Osteocyte (in vitro differentiated cells): ENCODE data around the gene ALAS1. TPM values are rescaled to one million over a fixed set of nuclear protein-coding genes. Genes with fewer than 3 reads are reported as not detected.

Source experiments
- DNase-seq: peaks from one replicate; pipeline ENCODE4 v3.0.0; 2021; ENCODE audit warnings: mixed read lengths; ENCODE audit not compliant: unreplicated experiment; ENCODE audit errors: extremely low spot score
- H3K27ac Mint-ChIP-seq: one replicate; pipeline ENCODE4 v1.8.0; 2021; ENCODE audit warnings: mild to moderate bottlenecking, mixed read lengths; ENCODE audit not compliant: unreplicated experiment
- H3K27me3 Mint-ChIP-seq: one replicate; pipeline ENCODE4 v1.8.0; 2021; ENCODE audit warnings: mixed read lengths; ENCODE audit not compliant: unreplicated experiment
- H3K36me3 Mint-ChIP-seq: one replicate; pipeline ENCODE4 v1.8.0; 2021; ENCODE audit warnings: mixed read lengths; ENCODE audit not compliant: unreplicated experiment
- H3K4me1 Mint-ChIP-seq: one replicate; pipeline ENCODE4 v1.8.0; 2021; ENCODE audit warnings: mixed read lengths; ENCODE audit not compliant: unreplicated experiment
- H3K4me3 Mint-ChIP-seq: one replicate; pipeline ENCODE4 v1.8.0; 2021; ENCODE audit warnings: mild to moderate bottlenecking, moderate library complexity, mixed read lengths; ENCODE audit not compliant: unreplicated experiment
- H3K9me3 Mint-ChIP-seq: one replicate; pipeline ENCODE4 v1.8.0; 2021; ENCODE audit warnings: mixed read lengths; ENCODE audit not compliant: unreplicated experiment
- CTCF ChIP-seq: fragments of 200-600 bp; sonication (generic); IDR thresholded peaks from 2 replicates; pipeline ENCODE4 v1.5.0; 2021; ENCODE audit warnings: antibody characterized with exemption, mild to moderate bottlenecking, moderate library complexity
- total RNA-seq: library from RNA; stranded (reverse); gene quantifications from 2 replicates; pipeline ENCODE4 v1.2.1, GENCODE V29; 2021

ALAS1 gene
- total RNA-seq, 1 donor from 2014 or later: 36.2 TPM

GRCh38 chr3:52247409-52248164, 49.6 kb downstream of the ALAS1 start:
- no peaks in the 10 kb centered on the region for H3K9me3 Mint-ChIP-seq
- H3K36me3 Mint-ChIP-seq: peaks cover 4% of the 10 kb centered on the region
- H3K27ac Mint-ChIP-seq: peak overlapping the region; percentile 86
- DNase-seq: no peak
- no peaks in the 10 kb centered on the region for H3K27me3 Mint-ChIP-seq
- no peak overlapping the region for H3K4me3 Mint-ChIP-seq
- H3K4me1 Mint-ChIP-seq: peaks cover 35% of the 10 kb centered on the region
- TF ChIP-seq CTCF: no peak

DNA sequence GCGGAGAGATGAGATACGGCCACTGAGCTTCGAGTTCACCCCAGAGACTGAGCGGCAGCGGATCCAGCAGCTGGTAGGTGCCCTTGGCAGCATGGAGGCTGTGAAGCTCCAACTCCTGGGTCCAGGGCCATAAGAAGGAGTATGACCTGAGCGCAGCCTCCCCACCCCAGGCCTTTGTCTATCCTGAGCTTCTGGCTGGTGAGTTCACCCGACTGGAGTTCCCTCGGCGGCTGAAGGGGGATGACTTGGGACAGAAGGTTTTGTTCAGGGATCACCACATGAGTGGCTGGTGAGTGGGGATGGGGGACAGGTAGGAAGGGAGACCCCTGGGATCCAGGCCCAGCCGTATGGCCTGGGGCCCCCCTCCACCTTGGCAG, 50.2 kb downstream of the ALAS1 start:
- Mint-ChIP-seq H3K27me3 (no peaks in the 10 kb centered on the region), H3K4me3 (no peak overlapping the region), H3K4me1 (peaks cover 35% of the 10 kb centered on the region), H3K9me3 (no peaks in the 10 kb centered on the region), H3K27ac (no peak overlapping the region), H3K36me3 (peaks cover 7% of the 10 kb centered on the region)
- TF ChIP-seq CTCF: no peak
- no peak for DNase-seq

DNA sequence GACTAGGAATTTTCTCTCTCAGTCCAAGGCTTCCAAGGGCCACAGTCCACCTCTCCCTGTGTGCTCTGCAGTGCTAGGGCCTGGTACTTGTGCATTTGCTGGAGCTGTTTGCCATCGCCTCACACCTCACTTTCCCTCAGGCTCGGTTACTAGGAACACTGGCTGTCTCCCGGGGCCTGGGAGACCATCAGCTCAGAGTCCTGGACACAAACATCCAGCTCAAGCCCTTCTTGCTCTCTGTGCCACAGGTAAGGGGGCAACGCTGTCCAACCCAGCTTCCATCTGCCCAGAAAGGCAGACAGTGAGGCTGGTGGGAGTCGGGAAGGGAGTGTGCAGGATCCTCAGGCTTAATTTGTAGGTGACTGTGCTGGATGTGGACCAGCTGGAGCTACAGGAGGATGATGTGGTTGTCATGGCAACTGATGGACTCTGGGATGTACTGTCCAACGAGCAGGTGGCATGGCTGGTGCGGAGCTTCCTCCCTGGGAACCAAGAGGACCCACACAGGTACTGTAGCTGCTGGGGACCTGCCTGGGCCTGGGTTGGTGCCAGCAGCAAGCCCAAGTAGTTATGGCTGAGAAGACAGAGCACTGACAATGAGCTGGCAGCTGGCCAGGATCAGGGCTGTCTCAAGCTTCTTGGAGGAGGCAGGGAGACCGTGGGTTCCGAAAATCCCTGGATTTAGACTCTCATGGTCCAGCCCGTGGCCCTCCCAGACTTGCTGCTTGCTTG, 51.0 kb downstream of the ALAS1 start:
- H3K36me3 Mint-ChIP-seq: peaks cover 12% of the 10 kb centered on the region
- H3K4me1 Mint-ChIP-seq: peaks cover 28% of the 10 kb centered on the region
- H3K9me3 Mint-ChIP-seq: no peaks in the 10 kb centered on the region
- no peaks in the 10 kb centered on the region for H3K27me3 Mint-ChIP-seq
- no peak for TF ChIP-seq CTCF
- DNase-seq: no peak
- H3K27ac Mint-ChIP-seq: no peak overlapping the region
- no peak overlapping the region for H3K4me3 Mint-ChIP-seq

DNA sequence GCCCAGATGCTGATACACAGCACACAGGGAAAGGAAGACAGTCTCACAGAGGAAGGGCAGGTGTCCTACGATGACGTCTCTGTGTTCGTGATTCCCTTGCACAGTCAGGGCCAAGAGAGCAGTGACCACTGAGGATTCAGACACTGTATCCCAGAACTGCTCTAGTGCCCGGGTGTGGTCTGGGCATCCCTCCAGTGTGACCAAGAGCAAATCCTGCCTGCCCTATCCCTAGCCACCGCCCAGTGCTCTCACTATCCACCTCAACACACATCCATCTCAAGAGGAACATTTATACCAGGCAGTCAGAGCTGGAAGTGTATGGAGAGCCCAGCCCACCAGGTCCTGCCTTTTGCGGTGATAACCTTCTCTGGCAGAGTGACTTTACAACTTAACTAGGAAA, 51.7 kb downstream of the ALAS1 start:
- no peak for DNase-seq
- H3K27ac Mint-ChIP-seq: no peak overlapping the region
- H3K4me1 Mint-ChIP-seq: peaks cover 21% of the 10 kb centered on the region
- no peak overlapping the region for H3K4me3 Mint-ChIP-seq
- peaks cover 12% of the 10 kb centered on the region for H3K36me3 Mint-ChIP-seq
- no peak for TF ChIP-seq CTCF
- H3K9me3 Mint-ChIP-seq: no peaks in the 10 kb centered on the region
- H3K27me3 Mint-ChIP-seq: no peaks in the 10 kb centered on the region

- no peak for TF ChIP-seq CTCF
- Mint-ChIP-seq H3K36me3 (peaks cover 13% of the 10 kb centered on the region), H3K9me3 (no peaks in the 10 kb centered on the region), H3K27ac (no peak overlapping the region), H3K4me3 (no peak overlapping the region), H3K27me3 (no peaks in the 10 kb centered on the region), H3K4me1 (peaks cover 16% of the 10 kb centered on the region)
- no peak for DNase-seq
Measured at GRCh38 chr3:52250122-52250521, 52.2 kb downstream of the ALAS1 start.
